IPS-NIHi11 (cell line): ENCODE measurements around the gene CPTP.
"Not testable (repeated sequence)": the region's sequence is repeated elsewhere in the genome, so short reads cannot be mapped to it uniquely, and the experiment has no call there.

ENCODE experiments used
- DNase-seq: peaks from one replicate; pipeline ENCODE4 v3.0.0; 2012; ENCODE audit warnings: mixed read lengths, low spot score

Gene CPTP

GRCh38 chr1:1306661-1307260, 17.8 kb upstream of the CPTP start:
- DNase-seq, result no peak

GRCh38 chr1:1307261-1307922, 17.2 kb upstream of the CPTP start:
- DNase-seq, result no peak

GRCh38 chr1:1307923-1308755, 16.5 kb upstream of the CPTP start, which contains the start of the genes ACAP3 and PUSL1:
TSS of gene ACAP3 (minus strand) at chr1:1307930. CDS start at chr1:1307815, 115 bp downstream.
TSS of gene PUSL1 (plus strand) at chr1:1308597. CDS start at chr1:1308644, 47 bp downstream.
- peak; percentile 94 for DNase-seq

- DNase-seq, result no peak
Measured at GRCh38 chr1:1308756-1309250, 15.8 kb upstream of the CPTP start.

GRCh38 chr1:1309251-1310108, 15.1 kb upstream of the CPTP start:
- DNase-seq, result peak; percentile 30

- DNase-seq, result no peak
Measured at GRCh38 chr1:1310109-1310385, 14.6 kb upstream of the CPTP start.

- no peak for DNase-seq
Measured at GRCh38 chr1:1310476-1311053, 14.0 kb upstream of the CPTP start.

GRCh38 chr1:1311107-1312104, 13.2 kb upstream of the CPTP start:
- no peak for DNase-seq

GRCh38 chr1:1312450-1313314, 11.9 kb upstream of the CPTP start:
- no peak for DNase-seq

- no peak for DNase-seq
Measured at GRCh38 chr1:1313500-1314236, 10.9 kb upstream of the CPTP start.

GRCh38 chr1:1314237-1314586, 10.4 kb upstream of the CPTP start:
- DNase-seq, result no peak

GRCh38 chr1:1314678-1315335, 9.8 kb upstream of the CPTP start:
- no peak for DNase-seq

GRCh38 chr1:1315435-1315954, 9.1 kb upstream of the CPTP start:
- DNase-seq, result peak; percentile 75

- DNase-seq, result not testable (repeated sequence)
Measured at GRCh38 chr1:1316199-1316598, 8.4 kb upstream of the CPTP start.

- DNase-seq, result no peak
Measured at GRCh38 chr1:1317420-1317819, 7.2 kb upstream of the CPTP start.

GRCh38 chr1:1318131-1318652, 6.4 kb upstream of the CPTP start:
- DNase-seq, result no peak

- DNase-seq, result no peak
Measured at GRCh38 chr1:1318777-1319645, 5.6 kb upstream of the CPTP start.
